ENCODE data around the gene SIX5. TPM values are rescaled to one million over a fixed set of nuclear protein-coding genes. Genes with fewer than 3 reads are reported as not detected.
A peak's percentile ranks its signal among the peaks of the same experiment; 100 is the strongest.

SIX5 gene
- total RNA-seq, 1 donor = 9.5 TPM

GRCh38 chr19:45793178-45793564, 24.1 kb upstream of the SIX5 start:
- no peak for DNase-seq (ENCODE audit: low read depth)
- H3K4me3 ChIP-seq (ENCODE audit: low read depth, low read length) = peak overlapping the region; percentile 55
- no peak for TF ChIP-seq CTCF (IDR thresholded peaks at IDR 0.05; ENCODE audit: insufficient read depth, low read length)

- peak within 1 kb of the TSS; percentile 93 for H3K4me3 ChIP-seq (ENCODE audit: low read depth, low read length)
- TF ChIP-seq CTCF (IDR thresholded peaks at IDR 0.05; ENCODE audit: insufficient read depth, low read length) = no peak
- peak; percentile 98 for DNase-seq (ENCODE audit: low read depth)
These were observed 23.6 kb upstream of the SIX5 start, which contains the start of gene DMWD for GRCh38 chr19:45792470-45793177. Gene DMWD (minus strand): TSS chr19:45792845. CDS start chr19:45792756, 89 bp downstream.

GRCh38 chr19:45791744-45792469, 22.9 kb upstream of the SIX5 start:
- DNase-seq (ENCODE audit: low read depth) = no peak
- TF ChIP-seq CTCF (IDR thresholded peaks at IDR 0.05; ENCODE audit: insufficient read depth, low read length) = no peak
- peak overlapping the region; percentile 93 for H3K4me3 ChIP-seq (ENCODE audit: low read depth, low read length)

GRCh38 chr19:45790942-45791341, 21.9 kb upstream of the SIX5 start:
- TF ChIP-seq CTCF (IDR thresholded peaks at IDR 0.05; ENCODE audit: insufficient read depth, low read length) = no peak
- H3K4me3 ChIP-seq (ENCODE audit: low read depth, low read length) = peak overlapping the region; percentile 93
- no peak for DNase-seq (ENCODE audit: low read depth)

- no peak for DNase-seq (ENCODE audit: low read depth)
- H3K4me3 ChIP-seq (ENCODE audit: low read depth, low read length) = no peak overlapping the region
- no peak for TF ChIP-seq CTCF (IDR thresholded peaks at IDR 0.05; ENCODE audit: insufficient read depth, low read length)
These were observed 20.2 kb upstream of the SIX5 start for GRCh38 chr19:45789035-45789786.

GRCh38 chr19:45786533-45786894, 17.5 kb upstream of the SIX5 start:
- no peak for TF ChIP-seq CTCF (IDR thresholded peaks at IDR 0.05; ENCODE audit: insufficient read depth, low read length)
- no peak overlapping the region for H3K4me3 ChIP-seq (ENCODE audit: low read depth, low read length)
- no peak for DNase-seq (ENCODE audit: low read depth)
